HepG2 (cell line): ENCODE data around the gene RPA1. TPM values are rescaled to one million over a fixed set of nuclear protein-coding genes. Genes with fewer than 3 reads are reported as not detected.
A peak's percentile ranks its signal among the peaks of the same experiment; 100 is the strongest.

ENCODE experiments used
- AKAP8 ChIP-seq: sonication (generic); formaldehyde crosslinking; IDR thresholded peaks from 2 replicates; pipeline ENCODE4 v1.5.1; 2020; ENCODE audit warnings: mild to moderate bottlenecking, missing genetic modification reagents
- BCLAF1 ChIP-seq: fragments of 450-650 bp; IDR thresholded peaks from 2 replicates; pipeline ENCODE4 v1.6.1; 2017; ENCODE audit warnings: mild to moderate bottlenecking
- ELF1 ChIP-seq: sonication (generic); formaldehyde crosslinking; IDR thresholded peaks from 2 replicates; pipeline ENCODE4 v1.4.0; 2020; ENCODE audit warnings: missing genetic modification reagents
- HNRNPLL ChIP-seq: fragments of 200-400 bp; formaldehyde crosslinking; IDR thresholded peaks from 2 replicates; pipeline ENCODE4 v1.6.1; 2017; ENCODE audit warnings: mild to moderate bottlenecking, low read depth, low read length; ENCODE audit not compliant: poor library complexity, severe bottlenecking
- KDM3A ChIP-seq: IDR thresholded peaks from 2 replicates; pipeline ENCODE4 v1.6.1; 2018; ENCODE audit warnings: low read depth, missing compliant biosample characterization
- NCOA5 ChIP-seq: sonication (generic); formaldehyde crosslinking; IDR thresholded peaks from 2 replicates; pipeline ENCODE4 v1.4.0; 2020; ENCODE audit warnings: missing genetic modification reagents
- NFE2L1 ChIP-seq: sonication (generic); formaldehyde crosslinking; IDR thresholded peaks from 2 replicates; pipeline ENCODE4 v1.4.0; 2020; ENCODE audit warnings: missing genetic modification reagents, mild to moderate bottlenecking, borderline replicate concordance
- NFE2L2 ChIP-seq: fragments of 150-350 bp; IDR thresholded peaks from 2 replicates; pipeline ENCODE4 v1.6.1; 2014; ENCODE audit warnings: low read length
- ONECUT2 ChIP-seq: sonication (generic); formaldehyde crosslinking; IDR thresholded peaks from 2 replicates; pipeline ENCODE4 v1.4.0; 2020; ENCODE audit warnings: missing genetic modification reagents
- RFXAP ChIP-seq: sonication (generic); formaldehyde crosslinking; IDR thresholded peaks from 2 replicates; pipeline ENCODE4 v1.4.0; 2020; ENCODE audit warnings: missing genetic modification reagents, borderline replicate concordance
- SPEN ChIP-seq: sonication (generic); formaldehyde crosslinking; IDR thresholded peaks from 2 replicates; pipeline ENCODE4 v1.5.1; 2020; ENCODE audit warnings: low read depth, mild to moderate bottlenecking, missing genetic modification reagents
- ZBTB42 ChIP-seq: sonication (generic); formaldehyde crosslinking; IDR thresholded peaks from 2 replicates; pipeline ENCODE4 v1.5.0; 2020; ENCODE audit warnings: mild to moderate bottlenecking, missing genetic modification reagents
- ZBTB7B ChIP-seq: sonication (generic); formaldehyde crosslinking; IDR thresholded peaks from 2 replicates; pipeline ENCODE4 v1.4.0; 2020; ENCODE audit warnings: missing genetic modification reagents
- ZFP1 ChIP-seq: IDR thresholded peaks from 2 replicates; pipeline ENCODE4 v1.6.1; 2016
- ZNF205 ChIP-seq: IDR thresholded peaks from 2 replicates; pipeline ENCODE4 v1.6.1; 2018; ENCODE audit warnings: missing biosample characterization, missing genetic modification reagents
- ZNF335 ChIP-seq: sonication (generic); formaldehyde crosslinking; IDR thresholded peaks from 2 replicates; pipeline ENCODE4 v1.4.0; 2020; ENCODE audit warnings: missing genetic modification reagents
- ZNF615 ChIP-seq: sonication (generic); formaldehyde crosslinking; IDR thresholded peaks from 2 replicates; pipeline ENCODE4 v1.5.0; 2020; ENCODE audit warnings: mild to moderate bottlenecking, missing genetic modification reagents, borderline replicate concordance
- ZNF780A ChIP-seq: sonication (generic); formaldehyde crosslinking; IDR thresholded peaks from 2 replicates; pipeline ENCODE4 v1.8.0; 2022; ENCODE audit warnings: mild to moderate bottlenecking, missing genetic modification reagents, moderate library complexity
- polyA plus RNA-seq, 8 experiments: library from polyadenylated mRNA; depleted of rRNA in 3 of 8; stranded (reverse) in 7 of 8; unstranded in 1 of 8; fragments of >200 nt; fragmentation: Illumina TruSeq in 4 of 8; extraction: Trizol in 4 of 8; gene quantifications; 2 replicates each; pipeline versions ENCODE4 v1.2.1 to v1.2.3, GENCODE V29; 2011 to 2016; ENCODE audit warnings: low read depth in 4 of 8, missing spikeins in 1 of 8, mixed read lengths in 1 of 8; ENCODE audit not compliant: insufficient read depth in 1 of 8
- total RNA-seq, 5 experiments: library from RNA; depleted of rRNA; stranded (reverse); fragments of >200 nt; fragmentation: Illumina TruSeq; extraction: Trizol; gene quantifications; 2 replicates each; pipeline ENCODE4 v1.2.3, GENCODE V29; 2016; ENCODE audit warnings: low read depth in 1 of 5
- TF ChIP-seq, protein P1 (sequence below): sonication (generic); formaldehyde crosslinking; IDR thresholded peaks from 2 replicates; pipeline ENCODE4 v1.4.0; 2020; ENCODE audit warnings: mild to moderate bottlenecking, missing genetic modification reagents, borderline replicate concordance
- TF ChIP-seq, protein P2 (sequence below): sonication (generic); formaldehyde crosslinking; IDR thresholded peaks from 2 replicates; pipeline ENCODE4 v1.5.1; 2020; ENCODE audit warnings: mild to moderate bottlenecking, missing genetic modification reagents, moderate library complexity

RPA1 gene
- total and polyA plus RNA-seq, 2 of the 13 experiments (the other 11 are each of a cell fraction or from before 2014, with no cell fraction given), result 13.9 to 37.6 TPM

- TF ChIP-seq BCLAF1, result no peak
- TF ChIP-seq ZNF335 (CRISPR knock-in tag), result no peak
- TF ChIP-seq HNRNPLL, result no peak
- TF ChIP-seq ZFP1 (CRISPR knock-in tag), result no peak
- TF ChIP-seq, protein P1, sequence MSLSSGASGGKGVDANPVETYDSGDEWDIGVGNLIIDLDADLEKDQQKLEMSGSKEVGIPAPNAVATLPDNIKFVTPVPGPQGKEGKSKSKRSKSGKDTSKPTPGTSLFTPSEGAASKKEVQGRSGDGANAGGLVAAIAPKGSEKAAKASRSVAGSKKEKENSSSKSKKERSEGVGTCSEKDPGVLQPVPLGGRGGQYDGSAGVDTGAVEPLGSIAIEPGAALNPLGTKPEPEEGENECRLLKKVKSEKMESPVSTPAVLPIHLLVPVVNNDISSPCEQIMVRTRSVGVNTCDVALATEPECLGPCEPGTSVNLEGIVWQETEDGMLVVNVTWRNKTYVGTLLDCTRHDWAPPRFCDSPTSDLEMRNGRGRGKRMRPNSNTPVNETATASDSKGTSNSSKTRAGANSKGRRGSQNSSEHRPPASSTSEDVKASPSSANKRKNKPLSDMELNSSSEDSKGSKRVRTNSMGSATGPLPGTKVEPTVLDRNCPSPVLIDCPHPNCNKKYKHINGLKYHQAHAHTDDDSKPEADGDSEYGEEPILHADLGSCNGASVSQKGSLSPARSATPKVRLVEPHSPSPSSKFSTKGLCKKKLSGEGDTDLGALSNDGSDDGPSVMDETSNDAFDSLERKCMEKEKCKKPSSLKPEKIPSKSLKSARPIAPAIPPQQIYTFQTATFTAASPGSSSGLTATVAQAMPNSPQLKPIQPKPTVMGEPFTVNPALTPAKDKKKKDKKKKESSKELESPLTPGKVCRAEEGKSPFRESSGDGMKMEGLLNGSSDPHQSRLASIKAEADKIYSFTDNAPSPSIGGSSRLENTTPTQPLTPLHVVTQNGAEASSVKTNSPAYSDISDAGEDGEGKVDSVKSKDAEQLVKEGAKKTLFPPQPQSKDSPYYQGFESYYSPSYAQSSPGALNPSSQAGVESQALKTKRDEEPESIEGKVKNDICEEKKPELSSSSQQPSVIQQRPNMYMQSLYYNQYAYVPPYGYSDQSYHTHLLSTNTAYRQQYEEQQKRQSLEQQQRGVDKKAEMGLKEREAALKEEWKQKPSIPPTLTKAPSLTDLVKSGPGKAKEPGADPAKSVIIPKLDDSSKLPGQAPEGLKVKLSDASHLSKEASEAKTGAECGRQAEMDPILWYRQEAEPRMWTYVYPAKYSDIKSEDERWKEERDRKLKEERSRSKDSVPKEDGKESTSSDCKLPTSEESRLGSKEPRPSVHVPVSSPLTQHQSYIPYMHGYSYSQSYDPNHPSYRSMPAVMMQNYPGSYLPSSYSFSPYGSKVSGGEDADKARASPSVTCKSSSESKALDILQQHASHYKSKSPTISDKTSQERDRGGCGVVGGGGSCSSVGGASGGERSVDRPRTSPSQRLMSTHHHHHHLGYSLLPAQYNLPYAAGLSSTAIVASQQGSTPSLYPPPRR (CRISPR knock-in tag), result no peak
- TF ChIP-seq NFE2L1, result no peak
- no peak for TF ChIP-seq AKAP8 (CRISPR knock-in tag)
- no peak for TF ChIP-seq RFXAP (CRISPR knock-in tag)
- TF ChIP-seq SPEN (CRISPR knock-in tag), result 0 out of 2 replicates have a peak, but pooled peaks have one; percentile 43
- TF ChIP-seq ELF1 (CRISPR knock-in tag), result no peak
- no peak for TF ChIP-seq ZBTB7B
- no peak for TF ChIP-seq KDM3A (CRISPR knock-in tag)
- TF ChIP-seq, protein P2, sequence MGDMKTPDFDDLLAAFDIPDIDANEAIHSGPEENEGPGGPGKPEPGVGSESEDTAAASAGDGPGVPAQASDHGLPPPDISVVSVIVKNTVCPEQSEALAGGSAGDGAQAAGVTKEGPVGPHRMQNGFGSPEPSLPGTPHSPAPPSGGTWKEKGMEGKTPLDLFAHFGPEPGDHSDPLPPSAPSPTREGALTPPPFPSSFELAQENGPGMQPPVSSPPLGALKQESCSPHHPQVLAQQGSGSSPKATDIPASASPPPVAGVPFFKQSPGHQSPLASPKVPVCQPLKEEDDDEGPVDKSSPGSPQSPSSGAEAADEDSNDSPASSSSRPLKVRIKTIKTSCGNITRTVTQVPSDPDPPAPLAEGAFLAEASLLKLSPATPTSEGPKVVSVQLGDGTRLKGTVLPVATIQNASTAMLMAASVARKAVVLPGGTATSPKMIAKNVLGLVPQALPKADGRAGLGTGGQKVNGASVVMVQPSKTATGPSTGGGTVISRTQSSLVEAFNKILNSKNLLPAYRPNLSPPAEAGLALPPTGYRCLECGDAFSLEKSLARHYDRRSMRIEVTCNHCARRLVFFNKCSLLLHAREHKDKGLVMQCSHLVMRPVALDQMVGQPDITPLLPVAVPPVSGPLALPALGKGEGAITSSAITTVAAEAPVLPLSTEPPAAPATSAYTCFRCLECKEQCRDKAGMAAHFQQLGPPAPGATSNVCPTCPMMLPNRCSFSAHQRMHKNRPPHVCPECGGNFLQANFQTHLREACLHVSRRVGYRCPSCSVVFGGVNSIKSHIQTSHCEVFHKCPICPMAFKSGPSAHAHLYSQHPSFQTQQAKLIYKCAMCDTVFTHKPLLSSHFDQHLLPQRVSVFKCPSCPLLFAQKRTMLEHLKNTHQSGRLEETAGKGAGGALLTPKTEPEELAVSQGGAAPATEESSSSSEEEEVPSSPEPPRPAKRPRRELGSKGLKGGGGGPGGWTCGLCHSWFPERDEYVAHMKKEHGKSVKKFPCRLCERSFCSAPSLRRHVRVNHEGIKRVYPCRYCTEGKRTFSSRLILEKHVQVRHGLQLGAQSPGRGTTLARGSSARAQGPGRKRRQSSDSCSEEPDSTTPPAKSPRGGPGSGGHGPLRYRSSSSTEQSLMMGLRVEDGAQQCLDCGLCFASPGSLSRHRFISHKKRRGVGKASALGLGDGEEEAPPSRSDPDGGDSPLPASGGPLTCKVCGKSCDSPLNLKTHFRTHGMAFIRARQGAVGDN (CRISPR knock-in tag), result peak; percentile 74
- no peak for TF ChIP-seq ONECUT2 (CRISPR knock-in tag)
- no peak for TF ChIP-seq ZBTB42 (CRISPR knock-in tag)
- TF ChIP-seq NFE2L2, result no peak
- no peak for TF ChIP-seq NCOA5 (CRISPR knock-in tag)
- no peak for TF ChIP-seq ZNF615 (CRISPR knock-in tag)
- no peak for TF ChIP-seq ZNF205 (CRISPR knock-in tag)
- no peak for TF ChIP-seq ZNF780A (CRISPR knock-in tag)
Measured at GRCh38 chr17:1905190-1905913, 75.5 kb downstream of the RPA1 start (continued).
